ENCODE measurements around the gene PXN.
A peak's percentile ranks its signal among the peaks of the same experiment; 100 is the strongest.
"Not testable (repeated sequence)": the region's sequence is repeated elsewhere in the genome, so short reads cannot be mapped to it uniquely, and the experiment has no call there.

PXN gene

DNA sequence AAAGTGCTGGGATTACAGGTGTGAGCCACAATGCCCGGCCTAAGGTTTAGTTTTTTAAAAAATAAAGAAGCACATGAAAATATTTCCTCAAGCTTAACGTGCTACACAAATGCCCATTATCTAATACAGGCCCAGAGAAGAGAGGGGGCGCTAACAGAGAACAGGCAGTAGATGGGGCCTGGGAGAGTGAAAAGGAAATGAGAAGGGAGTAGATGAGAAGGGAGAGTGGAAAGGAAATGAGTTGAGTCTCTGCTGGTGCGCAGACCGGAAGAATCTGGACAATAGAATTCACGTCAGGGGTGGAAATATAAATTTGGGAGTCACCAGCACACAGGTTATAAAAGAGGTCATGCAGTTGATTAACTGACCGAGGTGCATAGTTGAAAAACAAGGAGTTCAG, 10.7 kb downstream of the PXN start:
- Mint-ChIP-seq H3K4me3 (no peak overlapping the region), H3K27ac (peak overlapping the region; percentile 89), H3K27me3 (peaks cover 58 to 64% of the 10 kb centered on the region in 2 donors), H3K4me1 (peaks cover 34 to 39% of the 10 kb centered on the region in 2 donors), H3K9me3 (no peaks in the 10 kb centered on the region), H3K36me3 (peaks cover 0 to 8% of the 10 kb centered on the region in 2 donors)
- ATAC-seq (replicated peaks) = no peak
- DNase-seq = no peak

DNA sequence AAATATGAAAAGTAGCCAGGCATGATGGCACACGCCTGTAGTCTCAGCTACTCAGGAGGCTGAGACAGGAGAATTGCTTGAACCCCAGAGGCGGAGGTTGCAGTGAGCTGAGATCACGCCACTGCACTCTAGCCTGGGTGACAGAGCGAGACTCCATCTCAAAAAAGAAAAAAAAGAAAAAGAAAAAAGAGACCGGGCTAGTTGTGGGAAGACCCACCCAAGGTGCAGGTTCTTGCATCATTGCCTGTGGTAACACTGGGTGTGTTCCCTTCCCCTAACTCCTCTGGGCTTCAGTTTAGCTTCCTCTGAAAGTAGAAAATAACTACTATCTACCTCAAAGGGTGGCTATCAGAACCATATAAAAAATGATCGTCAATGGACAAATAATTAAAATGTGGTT, 12.2 kb downstream of the PXN start:
- H3K27me3 Mint-ChIP-seq = peaks cover 64 to 66% of the 10 kb centered on the region in 2 donors
- H3K36me3 Mint-ChIP-seq, DNase-seq, H3K27ac Mint-ChIP-seq, H3K9me3 Mint-ChIP-seq: not testable (repeated sequence)
- peak; percentile 39 to 52 for ATAC-seq (replicated peaks)
- H3K4me3 Mint-ChIP-seq = peak overlapping the region in 1 of 2 donors; percentile 33
- H3K4me1 Mint-ChIP-seq = peaks cover 42% of the 10 kb centered on the region in 2 donors

DNA sequence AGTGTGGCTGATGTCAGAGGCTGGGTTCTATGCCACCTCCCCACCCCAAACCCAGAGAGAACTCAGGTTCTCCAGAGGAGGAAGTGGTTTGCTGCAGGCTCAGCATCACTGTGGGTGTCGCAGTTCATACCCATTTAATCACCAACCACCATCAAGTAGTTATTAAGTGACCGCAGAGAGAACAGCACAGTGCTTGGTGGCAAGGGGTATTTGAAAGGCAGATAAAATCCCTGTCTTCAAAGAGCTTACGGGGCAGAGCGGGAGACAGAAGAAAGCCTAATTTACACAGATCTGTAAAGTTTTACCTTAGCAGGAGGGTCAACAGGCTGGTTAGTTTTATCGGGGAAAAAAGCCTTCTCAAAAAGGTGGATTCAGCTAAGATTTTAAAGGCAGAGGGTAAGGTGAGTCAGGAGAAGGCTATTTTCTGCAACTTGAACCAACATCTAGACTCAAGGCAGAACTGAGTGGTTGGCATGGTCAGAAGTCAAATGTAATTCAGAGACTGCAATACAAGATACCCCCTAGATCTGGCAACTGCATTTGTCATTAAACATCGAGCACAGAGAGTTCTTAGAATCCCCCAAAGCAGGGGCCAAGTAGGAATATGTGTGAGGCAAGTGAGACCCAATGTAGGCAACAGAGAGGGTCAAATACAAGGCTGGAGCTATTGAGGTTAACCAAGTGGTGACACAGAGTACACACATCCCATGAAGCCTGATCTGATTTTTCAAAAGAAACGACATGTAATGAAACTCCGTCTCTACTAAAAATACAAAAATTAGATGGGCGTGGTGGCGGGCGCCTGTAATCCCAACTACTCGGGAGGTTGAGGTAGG, 13.2 kb downstream of the PXN start:
- Mint-ChIP-seq H3K4me3 (peak overlapping the region in 1 of 2 donors; percentile 5), H3K4me1 (peaks cover 39 to 42% of the 10 kb centered on the region in 2 donors), H3K9me3 (no peaks in the 10 kb centered on the region), H3K36me3 (peaks cover 0 to 5% of the 10 kb centered on the region in 2 donors), H3K27ac (peak overlapping the region; percentile 1), H3K27me3 (peaks cover 66% of the 10 kb centered on the region in 2 donors)
- ATAC-seq (replicated peaks) = peak; percentile 73 to 79
- peak; percentile 35 for DNase-seq

DNA sequence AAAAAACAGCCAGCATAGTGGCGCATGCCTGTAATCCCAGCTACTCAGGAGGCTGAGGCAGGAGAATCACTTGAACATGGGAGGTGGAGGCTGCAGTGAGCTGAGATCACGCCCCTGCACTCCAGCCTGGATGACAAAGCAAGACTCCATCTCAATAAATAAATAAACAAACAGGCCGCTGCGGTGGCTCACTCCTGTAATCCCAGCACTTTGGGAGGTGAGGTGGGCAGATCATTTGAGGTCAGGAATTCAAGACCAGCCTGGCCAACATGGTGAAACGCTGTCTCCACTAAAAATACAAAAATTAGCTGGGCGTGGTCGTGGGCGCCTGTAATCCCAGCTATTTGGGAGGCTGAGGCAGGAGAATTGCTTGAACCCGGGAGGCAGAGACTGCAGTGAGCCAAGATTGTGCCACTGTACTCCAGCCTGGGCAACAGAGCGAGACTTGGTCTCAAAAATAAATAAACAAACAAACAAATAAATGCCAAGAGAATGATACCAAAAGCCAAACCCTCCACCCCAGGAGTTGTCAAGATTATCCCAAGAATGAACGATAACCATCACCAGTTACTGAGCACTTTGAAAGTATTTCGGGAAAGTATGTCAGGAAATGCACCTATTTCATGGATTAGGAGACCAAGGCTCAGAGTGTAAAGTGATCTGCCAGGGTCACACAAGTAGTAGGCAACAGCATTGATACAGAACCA, 14.0 kb downstream of the PXN start:
- H3K36me3 Mint-ChIP-seq; H3K27ac Mint-ChIP-seq; DNase-seq; ATAC-seq (replicated peaks); H3K4me3 Mint-ChIP-seq; H3K9me3 Mint-ChIP-seq: not testable (repeated sequence)
- peaks cover 61 to 62% of the 10 kb centered on the region in 2 donors for H3K27me3 Mint-ChIP-seq
- peaks cover 39 to 42% of the 10 kb centered on the region in 2 donors for H3K4me1 Mint-ChIP-seq

DNA sequence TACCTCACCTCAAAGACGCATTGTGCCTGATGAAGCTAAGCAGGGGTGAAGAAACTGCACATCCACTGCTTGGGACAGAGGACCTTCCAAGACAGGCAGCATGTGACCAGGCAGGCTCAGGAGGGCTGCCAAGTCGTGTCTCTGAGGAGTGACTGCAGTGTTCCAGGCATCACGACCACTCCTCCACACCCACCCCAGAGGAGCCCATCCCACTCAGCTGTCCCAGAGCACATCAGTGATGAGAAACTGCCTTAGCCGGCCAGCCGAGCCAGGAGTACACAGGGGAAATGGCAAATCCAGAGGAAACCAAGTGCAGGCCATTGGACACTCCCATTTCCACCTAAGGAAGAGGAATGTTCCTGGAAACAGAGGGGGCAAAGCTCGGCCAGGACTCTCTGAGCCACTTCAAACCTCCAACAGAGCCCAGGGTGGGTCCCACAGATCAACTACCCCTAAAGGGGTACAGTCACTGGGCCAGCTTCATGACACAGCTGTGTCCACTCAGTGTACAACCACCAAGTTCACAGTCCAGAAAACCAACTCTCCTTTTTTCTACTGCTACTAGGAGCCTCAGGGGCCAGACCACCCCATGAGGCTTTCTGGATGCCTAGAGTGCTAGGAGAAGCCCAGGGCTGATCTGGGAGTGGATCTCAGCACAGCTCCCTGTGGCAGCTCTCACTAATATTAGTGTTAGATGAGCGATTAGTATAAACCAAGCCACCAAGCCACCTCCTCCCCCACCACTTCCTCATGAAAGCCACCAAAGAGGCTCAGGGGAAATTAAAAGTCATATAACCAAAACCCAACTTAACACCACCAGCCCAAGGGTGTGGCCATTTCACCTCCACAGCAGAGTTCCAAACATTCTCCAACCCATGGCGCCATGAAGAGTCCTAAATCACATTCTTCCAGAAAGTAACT, 15.4 kb downstream of the PXN start:
- H3K36me3 Mint-ChIP-seq = peaks cover 0 to 4% of the 10 kb centered on the region in 2 donors
- ATAC-seq (replicated peaks) (peak; percentile 81 to 85), DNase-seq (peak; percentile 40)
- H3K4me3 Mint-ChIP-seq = no peak overlapping the region
- H3K9me3 Mint-ChIP-seq = no peaks in the 10 kb centered on the region
- H3K4me1 Mint-ChIP-seq = peaks cover 37 to 42% of the 10 kb centered on the region in 2 donors
- H3K27ac Mint-ChIP-seq = no peak overlapping the region
- peaks cover 54 to 60% of the 10 kb centered on the region in 2 donors for H3K27me3 Mint-ChIP-seq

DNA sequence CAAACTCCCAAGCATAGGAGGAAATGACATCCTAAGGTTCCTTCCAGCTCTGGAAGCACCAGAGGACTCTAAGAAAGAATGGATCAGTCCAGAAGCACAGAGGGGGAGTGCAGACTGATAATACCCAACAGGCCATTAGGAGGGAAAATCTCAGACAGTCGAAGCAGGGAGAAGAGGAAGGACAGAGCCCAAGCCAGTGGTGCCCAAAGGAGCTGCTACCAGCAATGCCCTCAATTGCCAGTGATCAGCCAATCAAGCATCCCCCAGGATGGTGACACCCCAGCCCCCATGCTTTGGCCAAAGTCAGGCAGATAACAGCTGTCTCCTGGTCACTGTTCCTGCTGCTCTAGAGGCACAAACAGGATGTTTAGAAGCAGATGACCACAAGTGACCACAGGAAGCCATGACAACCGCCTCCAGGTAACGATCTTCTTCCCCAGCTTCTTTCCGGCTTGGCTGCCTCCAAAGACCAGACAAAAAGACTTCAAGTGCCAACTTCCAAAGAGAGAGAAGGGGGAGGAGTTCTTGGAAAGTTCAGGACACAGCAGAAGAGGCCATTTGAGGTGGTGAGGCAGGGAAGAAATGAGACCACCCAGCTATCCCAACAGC, 16.2 kb downstream of the PXN start:
- peaks cover 56 to 60% of the 10 kb centered on the region in 2 donors for H3K27me3 Mint-ChIP-seq
- DNase-seq (no peak), ATAC-seq (replicated peaks) (no peak)
- H3K9me3 Mint-ChIP-seq = no peaks in the 10 kb centered on the region
- no peaks in the 10 kb centered on the region for H3K36me3 Mint-ChIP-seq
- peaks cover 35 to 42% of the 10 kb centered on the region in 2 donors for H3K4me1 Mint-ChIP-seq
- no peak overlapping the region for H3K27ac Mint-ChIP-seq
- no peak overlapping the region for H3K4me3 Mint-ChIP-seq

DNA sequence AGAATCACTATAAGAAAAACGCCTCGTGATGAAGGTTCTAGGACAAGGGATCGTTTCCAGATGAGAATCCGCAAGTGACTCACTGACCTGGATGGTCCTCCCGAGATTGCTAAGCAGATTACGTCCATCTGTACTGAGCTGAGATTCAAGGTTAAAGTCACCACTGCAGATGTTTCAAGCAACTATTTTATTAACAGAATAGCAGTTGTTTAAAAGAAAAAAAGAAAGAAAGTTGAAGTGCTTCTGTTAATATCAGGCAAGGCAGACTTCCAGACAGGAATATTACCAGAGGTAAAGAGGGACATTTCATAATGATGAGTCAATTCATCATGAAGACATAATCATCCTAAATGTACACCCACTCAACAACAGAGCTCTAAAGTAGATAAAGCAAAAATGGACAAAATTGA, 17.9 kb downstream of the PXN start:
- ATAC-seq (replicated peaks) = no peak
- Mint-ChIP-seq H3K27me3 (peaks cover 67 to 73% of the 10 kb centered on the region in 2 donors), H3K27ac (no peak overlapping the region), H3K4me1 (peaks cover 28 to 33% of the 10 kb centered on the region in 2 donors), H3K36me3 (no peaks in the 10 kb centered on the region), H3K9me3 (no peaks in the 10 kb centered on the region), H3K4me3 (no peak overlapping the region)
- DNase-seq = no peak

DNA sequence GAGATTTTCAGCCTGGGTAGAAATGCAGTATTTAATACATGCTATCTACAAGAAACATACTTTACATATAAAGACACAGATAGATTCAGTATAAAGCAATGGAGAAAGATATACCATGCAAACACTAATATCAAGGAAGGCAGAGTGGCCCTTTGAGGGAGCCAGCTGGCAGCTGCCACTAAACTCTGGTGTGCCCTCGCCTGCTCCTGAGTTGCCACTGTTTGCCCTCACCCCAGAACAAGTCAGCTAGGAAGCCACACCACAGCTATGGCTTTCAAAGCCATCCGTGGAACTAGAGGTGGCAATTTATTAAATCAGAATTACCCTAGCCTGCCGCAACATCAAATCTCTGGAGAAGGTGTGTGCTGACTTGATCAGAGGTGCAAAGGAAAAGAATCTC, 18.3 kb downstream of the PXN start:
- Mint-ChIP-seq H3K27me3 (peaks cover 64 to 75% of the 10 kb centered on the region in 2 donors), H3K27ac (no peak overlapping the region), H3K36me3 (no peaks in the 10 kb centered on the region), H3K4me1 (peaks cover 24 to 29% of the 10 kb centered on the region in 2 donors), H3K4me3 (no peak overlapping the region), H3K9me3 (no peaks in the 10 kb centered on the region)
- ATAC-seq (replicated peaks) (no peak), DNase-seq (no peak)

DNA sequence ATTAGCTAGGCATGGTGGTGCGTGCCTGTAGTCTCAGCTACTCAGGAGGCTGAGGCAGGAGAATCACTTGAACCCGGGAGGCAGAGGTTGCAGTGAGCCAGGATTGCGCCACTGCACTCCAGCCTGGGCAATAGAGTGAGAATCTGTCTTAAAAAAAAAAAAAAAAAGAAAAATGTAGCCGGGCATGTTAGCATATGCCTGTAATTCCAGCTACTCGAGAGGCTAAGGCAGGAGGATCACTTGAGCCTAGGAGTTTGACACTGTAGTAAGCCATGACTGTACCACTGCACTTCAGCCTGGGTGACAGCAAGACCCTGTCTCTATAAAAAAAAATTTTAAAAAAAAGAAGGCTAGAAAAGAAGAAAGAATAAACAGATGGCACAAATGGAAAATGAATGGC, 18.8 kb downstream of the PXN start:
- not testable (repeated sequence) for ATAC-seq (replicated peaks); H3K36me3 Mint-ChIP-seq; H3K27ac Mint-ChIP-seq; DNase-seq; H3K4me3 Mint-ChIP-seq; H3K9me3 Mint-ChIP-seq
- Mint-ChIP-seq H3K4me1 (peaks cover 19 to 24% of the 10 kb centered on the region in 2 donors), H3K27me3 (peaks cover 63 to 75% of the 10 kb centered on the region in 2 donors)

GRCh38 chr12:120242971-120243699, 22.4 kb downstream of the PXN start:
- Mint-ChIP-seq H3K36me3 (no peaks in the 10 kb centered on the region), H3K27me3 (peaks cover 59 to 79% of the 10 kb centered on the region in 2 donors), H3K27ac (no peak overlapping the region), H3K4me3 (no peak overlapping the region), H3K4me1 (peaks cover 3 to 4% of the 10 kb centered on the region in 2 donors), H3K9me3 (no peaks in the 10 kb centered on the region)
- DNase-seq (no peak), ATAC-seq (replicated peaks) (no peak)

DNA sequence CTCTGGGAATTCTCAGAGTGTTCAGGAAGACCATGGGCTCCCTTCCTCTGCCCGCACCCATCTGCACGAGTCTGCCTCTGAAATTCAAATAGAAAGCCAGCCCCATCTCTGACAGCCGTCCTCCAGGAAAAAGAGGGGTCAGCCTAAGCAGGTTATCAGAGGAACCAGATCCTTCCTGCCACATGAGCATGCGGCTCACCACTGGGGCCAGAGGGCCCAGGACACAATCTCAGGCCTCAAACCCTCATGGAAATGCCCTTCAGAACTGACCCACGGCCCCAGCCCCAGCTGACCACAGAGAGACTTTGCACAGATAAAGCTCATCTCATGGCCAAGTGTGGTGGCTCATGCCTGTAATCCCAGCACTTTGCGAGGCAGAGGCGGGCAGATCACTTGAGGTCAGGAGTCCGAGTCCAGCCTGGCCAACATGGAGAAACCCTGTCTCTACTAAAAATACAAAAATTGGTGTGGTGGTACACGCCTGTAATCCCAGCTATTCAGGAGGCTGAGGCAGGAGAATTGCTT, 23.2 kb downstream of the PXN start:
- Mint-ChIP-seq H3K27me3 (peaks cover 59 to 79% of the 10 kb centered on the region in 2 donors), H3K36me3 (no peaks in the 10 kb centered on the region), H3K27ac (no peak overlapping the region), H3K4me3 (no peak overlapping the region), H3K4me1 (peaks cover 9% of the 10 kb centered on the region in 2 donors), H3K9me3 (no peaks in the 10 kb centered on the region)
- ATAC-seq (replicated peaks) (no peak), DNase-seq (no peak)

GRCh38 chr12:120241561-120242274, 23.8 kb downstream of the PXN start:
- H3K36me3 Mint-ChIP-seq = no peaks in the 10 kb centered on the region
- no peaks in the 10 kb centered on the region for H3K9me3 Mint-ChIP-seq
- no peak overlapping the region for H3K4me3 Mint-ChIP-seq
- ATAC-seq (replicated peaks) (no peak), DNase-seq (no peak)
- H3K27ac Mint-ChIP-seq = no peak overlapping the region
- H3K4me1 Mint-ChIP-seq = peaks cover 9% of the 10 kb centered on the region in 2 donors
- H3K27me3 Mint-ChIP-seq = peaks cover 58 to 81% of the 10 kb centered on the region in 2 donors

Data from stimulated activated naive B cell treated with anti-CD40 and anti-IgM and Interleukin-4, amounts not matched to agents 10 μg/mL and 1 μg/mL and 100 μg/mL, for 72 hours (primary cell).